ENCODE results near the gene UTP4.

DNA sequence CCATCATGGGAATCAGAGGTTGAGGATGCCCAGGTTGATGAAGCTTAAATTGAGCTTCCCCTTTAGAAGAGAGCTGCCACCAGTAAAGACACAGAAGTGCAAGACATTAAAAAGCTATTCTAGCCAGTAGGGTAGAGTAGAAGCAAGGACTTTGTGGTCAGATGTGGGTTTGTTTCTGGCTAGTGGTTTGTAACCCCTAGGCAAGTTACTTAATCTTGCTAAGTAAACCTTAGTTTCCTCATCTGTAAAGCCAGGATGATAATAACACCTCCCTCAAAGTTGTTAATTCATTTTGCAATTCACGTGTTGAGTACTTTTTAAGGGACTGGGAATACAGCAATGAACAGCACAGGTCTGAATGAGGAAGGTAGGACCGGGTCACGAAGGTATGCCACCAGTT is 58.1 kb downstream of the UTP4 start:
- TF ChIP-seq EP300 (conservative IDR thresholded peaks at IDR 0.05; ENCODE audit: poor library complexity, severe bottlenecking) (no peak), MXI1 (conservative IDR thresholded peaks at IDR 0.05; ENCODE audit: poor library complexity, severe bottlenecking) (no peak), EZH2 (IDR thresholded peaks at IDR 0.05; ENCODE audit: borderline replicate concordance, insufficient read depth, low read length, poor library complexity, severe bottlenecking) (no peak), TAF1 (IDR thresholded peaks at IDR 0.05; ENCODE audit: low read depth) (no peak)
- TF ChIP-seq, protein P1, sequence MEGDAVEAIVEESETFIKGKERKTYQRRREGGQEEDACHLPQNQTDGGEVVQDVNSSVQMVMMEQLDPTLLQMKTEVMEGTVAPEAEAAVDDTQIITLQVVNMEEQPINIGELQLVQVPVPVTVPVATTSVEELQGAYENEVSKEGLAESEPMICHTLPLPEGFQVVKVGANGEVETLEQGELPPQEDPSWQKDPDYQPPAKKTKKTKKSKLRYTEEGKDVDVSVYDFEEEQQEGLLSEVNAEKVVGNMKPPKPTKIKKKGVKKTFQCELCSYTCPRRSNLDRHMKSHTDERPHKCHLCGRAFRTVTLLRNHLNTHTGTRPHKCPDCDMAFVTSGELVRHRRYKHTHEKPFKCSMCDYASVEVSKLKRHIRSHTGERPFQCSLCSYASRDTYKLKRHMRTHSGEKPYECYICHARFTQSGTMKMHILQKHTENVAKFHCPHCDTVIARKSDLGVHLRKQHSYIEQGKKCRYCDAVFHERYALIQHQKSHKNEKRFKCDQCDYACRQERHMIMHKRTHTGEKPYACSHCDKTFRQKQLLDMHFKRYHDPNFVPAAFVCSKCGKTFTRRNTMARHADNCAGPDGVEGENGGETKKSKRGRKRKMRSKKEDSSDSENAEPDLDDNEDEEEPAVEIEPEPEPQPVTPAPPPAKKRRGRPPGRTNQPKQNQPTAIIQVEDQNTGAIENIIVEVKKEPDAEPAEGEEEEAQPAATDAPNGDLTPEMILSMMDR (IDR thresholded peaks at IDR 0.05; ENCODE audit: poor library complexity, severe bottlenecking): no peak
- TF ChIP-seq, protein P2, sequence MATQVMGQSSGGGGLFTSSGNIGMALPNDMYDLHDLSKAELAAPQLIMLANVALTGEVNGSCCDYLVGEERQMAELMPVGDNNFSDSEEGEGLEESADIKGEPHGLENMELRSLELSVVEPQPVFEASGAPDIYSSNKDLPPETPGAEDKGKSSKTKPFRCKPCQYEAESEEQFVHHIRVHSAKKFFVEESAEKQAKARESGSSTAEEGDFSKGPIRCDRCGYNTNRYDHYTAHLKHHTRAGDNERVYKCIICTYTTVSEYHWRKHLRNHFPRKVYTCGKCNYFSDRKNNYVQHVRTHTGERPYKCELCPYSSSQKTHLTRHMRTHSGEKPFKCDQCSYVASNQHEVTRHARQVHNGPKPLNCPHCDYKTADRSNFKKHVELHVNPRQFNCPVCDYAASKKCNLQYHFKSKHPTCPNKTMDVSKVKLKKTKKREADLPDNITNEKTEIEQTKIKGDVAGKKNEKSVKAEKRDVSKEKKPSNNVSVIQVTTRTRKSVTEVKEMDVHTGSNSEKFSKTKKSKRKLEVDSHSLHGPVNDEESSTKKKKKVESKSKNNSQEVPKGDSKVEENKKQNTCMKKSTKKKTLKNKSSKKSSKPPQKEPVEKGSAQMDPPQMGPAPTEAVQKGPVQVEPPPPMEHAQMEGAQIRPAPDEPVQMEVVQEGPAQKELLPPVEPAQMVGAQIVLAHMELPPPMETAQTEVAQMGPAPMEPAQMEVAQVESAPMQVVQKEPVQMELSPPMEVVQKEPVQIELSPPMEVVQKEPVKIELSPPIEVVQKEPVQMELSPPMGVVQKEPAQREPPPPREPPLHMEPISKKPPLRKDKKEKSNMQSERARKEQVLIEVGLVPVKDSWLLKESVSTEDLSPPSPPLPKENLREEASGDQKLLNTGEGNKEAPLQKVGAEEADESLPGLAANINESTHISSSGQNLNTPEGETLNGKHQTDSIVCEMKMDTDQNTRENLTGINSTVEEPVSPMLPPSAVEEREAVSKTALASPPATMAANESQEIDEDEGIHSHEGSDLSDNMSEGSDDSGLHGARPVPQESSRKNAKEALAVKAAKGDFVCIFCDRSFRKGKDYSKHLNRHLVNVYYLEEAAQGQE (IDR thresholded peaks at IDR 0.05; ENCODE audit: borderline replicate concordance): no peak
